H1 (cell line): ENCODE results near the gene PTPRG. TPM values are rescaled to one million over a fixed set of nuclear protein-coding genes. Genes with fewer than 3 reads are reported as not detected.

Experiments used
- CTCF ChIA-PET: fragments of 300-600 bp; sonication (Branson Sonifier 250); formaldehyde crosslinking; loops from one replicate; lab custom pipeline; 2021; ENCODE audit not compliant: partially characterized antibody; lab: Charles Lee
- POLR2A ChIA-PET: fragments of 300-600 bp; sonication (Branson Sonifier 250); formaldehyde crosslinking; loops from one replicate; lab custom pipeline; 2021; ENCODE audit warnings: inconsistent platforms; ENCODE audit not compliant: partially characterized antibody; lab: Charles Lee
- DNase-seq, 2 experiments: peaks; one replicate each; pipeline versions ENCODE4 v3.0.0 to v3.0.0-alpha.2; 2010 to 2022; ENCODE audit warnings: low spot score in 2 of 2, low read depth in 1 of 2, mixed read lengths in 1 of 2
- FAIRE-seq: peaks from 2 replicates; lab custom pipeline; 2011; peaks lifted over from hg19 to GRCh38; lab: Jason Lieb, UNC
- H2AFZ ChIP-seq: 2 replicates; pipeline ENCODE4 v1.8.1; 2012; ENCODE audit warnings: low read length, inconsistent platforms
- H2AK5ac ChIP-seq: 2 replicates; pipeline ENCODE4 v1.6.1; 2013; ENCODE audit warnings: low read depth, low read length
- H2BK120ac ChIP-seq: replicated peaks from 2 replicates; pipeline ENCODE3; 2013; ENCODE audit warnings: low read depth, low read length, inconsistent platforms
- H2BK12ac ChIP-seq: 2 replicates; pipeline ENCODE4 v1.6.1; 2013; ENCODE audit warnings: low read depth, low read length
- H2BK15ac ChIP-seq: 2 replicates; pipeline ENCODE4 v1.6.1; 2013; ENCODE audit warnings: low read length
- H2BK20ac ChIP-seq: 2 replicates; pipeline ENCODE4 v1.6.1; 2013; ENCODE audit warnings: low read length
- H2BK5ac ChIP-seq: 2 replicates; pipeline ENCODE4 v1.6.1; 2013; ENCODE audit warnings: low read depth, low read length
- H3K14ac ChIP-seq: 2 replicates; pipeline ENCODE4 v1.6.1; 2013; ENCODE audit warnings: inconsistent platforms; ENCODE audit not compliant: insufficient read length
- H3K18ac ChIP-seq: 2 replicates; pipeline ENCODE4 v1.6.1; 2013; ENCODE audit warnings: low read length; ENCODE audit errors: extremely low read depth
- H3K23ac ChIP-seq: 2 replicates; pipeline ENCODE4 v1.6.1; 2013; ENCODE audit warnings: inconsistent platforms; ENCODE audit not compliant: insufficient read length
- H3K23me2 ChIP-seq: 2 replicates; pipeline ENCODE4 v1.6.1; 2013; ENCODE audit warnings: low read depth, low read length
- H3K27ac ChIP-seq: 2 replicates; pipeline ENCODE4 v1.6.1; 2011; ENCODE audit warnings: low read depth, low read length, inconsistent platforms
- H3K27me3 ChIP-seq, 4 experiments: replicated peaks in 1 of 4; 1 replicate in 1 of 4; 2 replicates in 3 of 4; pipeline versions ENCODE4 v1.6.1 to v1.8.1; 2011 to 2013; ENCODE audit warnings: low read length in 3 of 4, mild to moderate bottlenecking in 3 of 4, inconsistent platforms in 2 of 4, mixed read lengths in 2 of 4, moderate library complexity in 1 of 4; ENCODE audit not compliant: control insufficient read depth in 3 of 4, insufficient read depth in 3 of 4; ENCODE audit errors: extremely low read depth in 1 of 4
- H3K36me3 ChIP-seq, 4 experiments: 2 replicates each; pipeline versions ENCODE4 v1.6.1 to v1.8.1; 2011 to 2013; ENCODE audit warnings: mild to moderate bottlenecking in 4 of 4, low read length in 3 of 4, moderate library complexity in 2 of 4, control low read depth in 1 of 4, inconsistent platforms in 1 of 4; ENCODE audit not compliant: insufficient read depth in 4 of 4, control insufficient read depth in 2 of 4
- H3K4ac ChIP-seq: replicated peaks from 2 replicates; pipeline ENCODE3; 2013; ENCODE audit warnings: low read length, low read depth, mixed read lengths, inconsistent platforms; ENCODE audit not compliant: insufficient read length
- H3K4me1 ChIP-seq, 4 experiments: replicated peaks in 1 of 4; 1 replicate in 1 of 4; 2 replicates in 3 of 4; pipeline versions ENCODE4 v1.6.1 to v1.8.1; 2011 to 2013; ENCODE audit warnings: low read length in 3 of 4, inconsistent platforms in 2 of 4, mixed read lengths in 1 of 4; ENCODE audit not compliant: insufficient read depth in 4 of 4, control insufficient read depth in 3 of 4
- H3K4me2 ChIP-seq, 2 experiments: 2 replicates each; pipeline versions ENCODE4 v1.6.1 to v1.8.1; 2011 to 2013; ENCODE audit warnings: low read depth in 2 of 2, low read length in 2 of 2, control low read depth in 1 of 2, inconsistent platforms in 1 of 2, mild to moderate bottlenecking in 1 of 2; ENCODE audit not compliant: insufficient read depth in 1 of 2
- H3K4me3 ChIP-seq, 4 experiments: fragments of 200-600, 300-600 bp in 1 of 4; sonication (generic), shearing (Covaris generic), sonication (Bioruptor Twin) in 1 of 4; 2 replicates each; pipeline versions ENCODE4 v1.5.1 to v1.8.1; 2011 to 2016; ENCODE audit warnings: low read length in 4 of 4, low read depth in 3 of 4, control low read depth in 2 of 4, inconsistent platforms in 2 of 4, mild to moderate bottlenecking in 2 of 4, mixed read lengths in 1 of 4, moderate library complexity in 1 of 4; ENCODE audit not compliant: insufficient read depth in 2 of 4; ENCODE audit errors: extremely low read depth in 1 of 4
- H3K56ac ChIP-seq: replicated peaks from 2 replicates; pipeline ENCODE3; 2013; ENCODE audit warnings: low read depth, mild to moderate bottlenecking, mixed read lengths, low read length, inconsistent platforms; ENCODE audit not compliant: insufficient read length
- H3K79me1 ChIP-seq: 2 replicates; pipeline ENCODE4 v1.6.1; 2013; ENCODE audit warnings: low read depth, low read length, control low read depth
- H3K79me2 ChIP-seq, 2 experiments: 2 replicates each; pipeline versions ENCODE4 v1.6.1 to v1.8.1; 2012 to 2013; ENCODE audit warnings: low read length in 2 of 2, mild to moderate bottlenecking in 2 of 2, inconsistent platforms in 1 of 2; ENCODE audit not compliant: insufficient read depth in 2 of 2, control insufficient read depth in 1 of 2
- H3K9ac ChIP-seq, 4 experiments: replicated peaks in 1 of 4; 1 replicate in 1 of 4; 2 replicates in 3 of 4; pipeline versions ENCODE4 v1.6.1 to v1.8.1; 2011 to 2013; ENCODE audit warnings: low read depth in 3 of 4, low read length in 3 of 4, control low read depth in 2 of 4, mild to moderate bottlenecking in 2 of 4, moderate library complexity in 2 of 4, inconsistent platforms in 1 of 4; ENCODE audit errors: extremely low read depth in 1 of 4
- H3K9me3 ChIP-seq, 2 experiments: 2 replicates each; pipeline versions ENCODE4 v1.6.1 to v1.8.1; 2012 to 2013; ENCODE audit warnings: mild to moderate bottlenecking in 2 of 2, moderate library complexity in 2 of 2, control low read depth in 1 of 2, inconsistent platforms in 1 of 2, low read depth in 1 of 2, low read length in 1 of 2, mixed read lengths in 1 of 2; ENCODE audit not compliant: insufficient read depth in 2 of 2
- H4K20me1 ChIP-seq, 2 experiments: replicated peaks in 1 of 2; 2 replicates each; pipeline versions ENCODE3 to v1.8.1; 2011 to 2013; ENCODE audit warnings: inconsistent platforms in 2 of 2, low read length in 2 of 2, mild to moderate bottlenecking in 1 of 2; ENCODE audit not compliant: insufficient read depth in 2 of 2, control insufficient read depth in 1 of 2
- H4K5ac ChIP-seq: 2 replicates; pipeline ENCODE4 v1.6.1; 2013; ENCODE audit warnings: low read length, low read depth, mixed read lengths, inconsistent platforms; ENCODE audit not compliant: insufficient read length
- H4K8ac ChIP-seq: 2 replicates; pipeline ENCODE4 v1.8.0; 2013; ENCODE audit warnings: mild to moderate bottlenecking, moderate library complexity, low read length, inconsistent platforms; ENCODE audit not compliant: insufficient read depth; ENCODE audit errors: extremely low read depth
- H4K91ac ChIP-seq: replicated peaks from 2 replicates; pipeline ENCODE3; 2013; ENCODE audit warnings: low read length, mixed read lengths, inconsistent platforms; ENCODE audit not compliant: insufficient read length
- BACH1 ChIP-seq: IDR thresholded peaks from 2 replicates; pipeline ENCODE4 v1.6.1; 2012; ENCODE audit warnings: low read length, improper control_type of control experiment
- CBX5 ChIP-seq: fragments of 300-800, 300-1000 bp; sonication (generic); IDR thresholded peaks from 2 replicates; pipeline ENCODE4 v1.7.1; 2016; ENCODE audit warnings: antibody characterized with exemption, low read length, low read depth
- CTBP2 ChIP-seq: IDR thresholded peaks from 2 replicates; pipeline ENCODE4 v1.7.0; 2011; ENCODE audit warnings: borderline replicate concordance, mild to moderate bottlenecking, moderate library complexity, mixed read lengths, low read length; ENCODE audit not compliant: insufficient read depth, insufficient read length
- HDAC2 ChIP-seq, 2 experiments: fragments of 300-600 bp in 1 of 2; sonication (generic) in 1 of 2; IDR thresholded peaks; 2 replicates each; pipeline ENCODE4 v1.6.1; 2011 to 2012; ENCODE audit warnings: low read depth in 2 of 2, low read length in 2 of 2, mild to moderate bottlenecking in 2 of 2, moderate library complexity in 2 of 2, borderline replicate concordance in 1 of 2, inconsistent platforms in 1 of 2
- KDM1A ChIP-seq: fragments of 200-600, 300-600 bp; sonication (generic); IDR thresholded peaks from 2 replicates; pipeline ENCODE4 v1.7.1; 2016; ENCODE audit warnings: mild to moderate bottlenecking, low read length, borderline replicate concordance
- POLR2AphosphoS5 ChIP-seq: IDR thresholded peaks from 2 replicates; pipeline ENCODE4 v1.6.1; 2011; ENCODE audit warnings: low read depth, low read length
- RNF2 ChIP-seq: fragments of 200-900, 300-1000 bp; sonication (generic); IDR thresholded peaks from 2 replicates; pipeline ENCODE4 v1.7.1; 2016; ENCODE audit warnings: borderline replicate concordance, low read depth, mild to moderate bottlenecking, antibody characterized with exemption, low read length; ENCODE audit not compliant: poor library complexity, severe bottlenecking; ENCODE audit errors: missing control alignments
- TAF7 ChIP-seq: optimal IDR thresholded peaks from 2 replicates; pipeline ENCODE3; 2011; ENCODE audit warnings: low read depth, mild to moderate bottlenecking, inconsistent platforms, low read length, moderate library complexity, borderline replicate concordance
- TBP ChIP-seq: IDR thresholded peaks from 2 replicates; pipeline ENCODE4 v1.6.1; 2011; ENCODE audit warnings: low read depth, low read length, improper control_type of control experiment
- TCF12 ChIP-seq: IDR thresholded peaks from 2 replicates; pipeline ENCODE4 v1.6.1; 2011; ENCODE audit warnings: low read depth, mild to moderate bottlenecking, low read length
- ZNF274 ChIP-seq: IDR thresholded peaks from 2 replicates; pipeline ENCODE4 v1.7.0; 2012; ENCODE audit warnings: low read length, borderline replicate concordance; ENCODE audit errors: extremely low read depth
- WGBS, 2 experiments: shearing (Covaris generic) in 1 of 2; methylation state at CpG; one replicate each; pipeline versions ENCODE4 v1.1.6 to v1.1.7; 2013 to 2015; ENCODE audit warnings: low lambda C conversion rate in 2 of 2, mixed read lengths in 2 of 2, inconsistent platforms in 1 of 2, low coverage in 1 of 2, missing lambda C conversion rate in 1 of 2; ENCODE audit not compliant: insufficient replicate concordance in 2 of 2, insufficient coverage in 1 of 2, insufficient read length in 1 of 2; ENCODE audit errors: extremely low coverage in 1 of 2, missing lambda C conversion rate in 1 of 2; 5-methylcytosine and 5-hydroxymethylcytosine counted together
- polyA plus RNA-seq, 7 experiments: library from polyadenylated mRNA; depleted of rRNA in 3 of 7; stranded (reverse) in 5 of 7; unstranded in 2 of 7; fragments of >200 nt in 5 of 7; fragments of 200-250 nt in 2 of 7; gene quantifications; 1 replicate in 5 of 7; 2 replicates in 1 of 7; 4 replicates in 1 of 7; pipeline versions ENCODE4 v1.2.1 to v1.2.3, GENCODE V29; 2011 to 2013; ENCODE audit warnings: missing spikeins in 2 of 7, mixed read lengths in 2 of 7
- total RNA-seq: library from RNA; stranded (reverse); fragmentation: NEBNext Ultra II Directional; extraction: Animal tissue kit (Norgen Biotek cat#: 25700); gene quantifications from 2 replicates; pipeline ENCODE4 v1.2.1, GENCODE V29; 2021

PTPRG gene
- total and polyA plus RNA-seq, 2 of the 8 experiments (the other 6 are each of a cell fraction or from before 2014, with no cell fraction given): 23.3 to 96.2 TPM

DNA sequence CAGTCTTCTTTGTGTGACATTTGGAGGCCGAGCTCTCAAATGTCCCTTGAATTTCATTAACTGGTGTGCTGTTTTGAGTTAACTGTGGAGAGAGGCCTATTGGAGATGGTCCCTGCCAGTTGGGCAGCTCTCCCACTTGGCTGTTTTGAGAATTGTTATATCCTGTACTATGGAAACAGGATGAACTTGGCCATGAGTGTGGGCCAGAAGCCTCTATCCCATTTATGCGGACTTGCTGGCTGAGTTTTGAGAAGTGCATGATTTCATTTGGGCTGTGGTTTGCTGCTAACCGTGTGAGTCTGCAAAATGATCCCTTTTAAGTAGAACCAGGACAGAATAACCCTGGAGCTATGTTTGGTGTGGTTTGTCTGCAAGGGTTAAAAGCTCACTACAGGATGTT, 366.0 kb downstream of the PTPRG start:
- Histone ChIP-seq H2BK12ac (no peak overlapping the region), H3K18ac (no peak overlapping the region), H2BK5ac (no peak overlapping the region), H3K4me3 (no peak overlapping the region), H3K4me2 (no peak overlapping the region), H3K79me2 (peaks cover 0 to 88% of the 10 kb centered on the region in 2 experiments; a peak in 3 of 4 replicates), H3K79me1 (no peaks in the 10 kb centered on the region; the same call in 1 of the 2 replicates), H2BK15ac (no peak overlapping the region), H3K56ac (no peak overlapping the region), H3K23ac (no peak overlapping the region), H3K23me2 (no peaks in the 10 kb centered on the region), H2AFZ (no peak overlapping the region), H3K4ac (no peak overlapping the region), H4K8ac (no peak overlapping the region), H3K27ac (no peak overlapping the region), H2BK120ac (no peak overlapping the region), H4K5ac (no peak overlapping the region), H3K14ac (no peak overlapping the region), H3K9ac (no peak overlapping the region), H3K9me3 (no peaks in the 10 kb centered on the region), H3K4me1 (peaks cover 0 to 22% (median 2%) of the 10 kb centered on the region in 4 experiments), H4K91ac (no peak overlapping the region), H3K36me3 (no peaks in the 10 kb centered on the region), H3K27me3 (no peaks in the 10 kb centered on the region), H2BK20ac (no peak overlapping the region), H2AK5ac (no peak overlapping the region), H4K20me1 (peaks cover 0 to 4% of the 10 kb centered on the region in 2 experiments)
- ChIA-PET POLR2A (no interaction called here), CTCF (interaction anchor here (0.6 to 2.0 kb wide), 7 partner anchors 9 to 260 kb away, joined by 3 to 24 read pairs (median 3); no protein-coding TSS in a partner anchor)
- DNase-seq: no peak
- 95% methylated on average over 3 of the region's 3 CpGs; no CpG with 5 or more reads in 1 of the 2 experiments for WGBS, 2 experiments
- no peak for FAIRE-seq
- TF ChIP-seq TBP: no peak
- no peak for TF ChIP-seq RNF2
- no peak for TF ChIP-seq KDM1A
- no peak for TF ChIP-seq ZNF274
- TF ChIP-seq CBX5: no peak
- no peak for TF ChIP-seq TAF7
- no peak for TF ChIP-seq TCF12
- no peak for TF ChIP-seq CTBP2
- TF ChIP-seq BACH1: no peak
- no peak for TF ChIP-seq HDAC2 (IDR thresholded peaks at IDR 0.05; ENCODE audit: borderline replicate concordance in 1 of 2, low read depth in 2 of 2, low read length in 2 of 2)
- TF ChIP-seq POLR2AphosphoS5: no peak
